Breast epithelium (tissue), 4 donors: Measurements from ENCODE around the gene AFF3. TPM values are rescaled to one million over a fixed set of nuclear protein-coding genes. Genes with fewer than 3 reads are reported as not detected.
"Not testable (repeated sequence)": the region's sequence is repeated elsewhere in the genome, so short reads cannot be mapped to it uniquely, and the experiment has no call there.

ENCODE experiments used
- DNase-seq, 2 donors: peaks; one replicate each; pipeline ENCODE4 v3.0.0-alpha.2; 2019; ENCODE audit warnings: low spot score in 2 of 2
- H3K27ac ChIP-seq, 2 donors: fragments of 200-600 bp; sonication (generic) in 1 of 2; one replicate each; pipeline ENCODE4 v1.5.1; 2016 to 2019; ENCODE audit warnings: mild to moderate bottlenecking in 1 of 2
- H3K27me3 ChIP-seq, 2 donors: fragments of 200-600 bp; sonication (generic) in 1 of 2; one replicate each; pipeline versions ENCODE4 v1.5.1 to v1.6.0; 2017 to 2019; ENCODE audit warnings: control low read depth in 1 of 2, mild to moderate bottlenecking in 1 of 2
- H3K36me3 ChIP-seq: fragments of 200-600 bp; one replicate; pipeline ENCODE4 v1.5.1; 2019
- H3K4me1 ChIP-seq, 2 donors: fragments of 200-600 bp; sonication (generic); one replicate each; pipeline ENCODE4 v1.5.1; 2016 to 2019; ENCODE audit warnings: control low read depth in 1 of 2
- H3K4me3 ChIP-seq, 3 donors: fragments of 200-600 bp; sonication (generic); 1 replicate in 2 of 3; 2 replicates in 1 of 3; pipeline ENCODE4 v1.5.1; 2016 to 2019; ENCODE audit warnings: mild to moderate bottlenecking in 3 of 3, moderate library complexity in 2 of 3
- H3K9me3 ChIP-seq, 2 donors: fragments of 200-600 bp; sonication (generic) in 1 of 2; one replicate each; pipeline ENCODE4 v1.5.1; 2016 to 2019; ENCODE audit warnings: control low read depth in 1 of 2
- CTCF ChIP-seq, 3 donors: fragments of 450-650 bp; IDR thresholded peaks; one replicate each; pipeline ENCODE4 v1.5.1; 2016 to 2017; ENCODE audit warnings: antibody characterized with exemption in 3 of 3, mild to moderate bottlenecking in 3 of 3, moderate library complexity in 3 of 3
- POLR2A ChIP-seq: fragments of 450-650 bp; IDR thresholded peaks from one replicate; pipeline ENCODE4 v1.6.1; 2016; ENCODE audit warnings: antibody characterized with exemption, mild to moderate bottlenecking, moderate library complexity
- POLR2AphosphoS5 ChIP-seq, 3 donors: sonication (generic); formaldehyde crosslinking; IDR thresholded peaks; one replicate each; pipeline ENCODE4 v1.6.1; 2017; ENCODE audit warnings: antibody characterized with exemption in 3 of 3
- intact Hi-C: fragments of 100-400 bp; cut with DNase I; formaldehyde crosslinking; loops from one replicate; pipeline ENCODE4 v1.15.1; 2023; ENCODE audit warnings: low total_unique reads
- total RNA-seq, 3 donors: library from RNA; depleted of rRNA; stranded (reverse); fragments of >200 nt; gene quantifications; one replicate each; pipeline ENCODE4 v1.1.0, GENCODE V29; 2016

AFF3 gene
- total RNA-seq, 3 donors from 2014 or later = 8.2 to 116 (median 63.6) TPM

DNA sequence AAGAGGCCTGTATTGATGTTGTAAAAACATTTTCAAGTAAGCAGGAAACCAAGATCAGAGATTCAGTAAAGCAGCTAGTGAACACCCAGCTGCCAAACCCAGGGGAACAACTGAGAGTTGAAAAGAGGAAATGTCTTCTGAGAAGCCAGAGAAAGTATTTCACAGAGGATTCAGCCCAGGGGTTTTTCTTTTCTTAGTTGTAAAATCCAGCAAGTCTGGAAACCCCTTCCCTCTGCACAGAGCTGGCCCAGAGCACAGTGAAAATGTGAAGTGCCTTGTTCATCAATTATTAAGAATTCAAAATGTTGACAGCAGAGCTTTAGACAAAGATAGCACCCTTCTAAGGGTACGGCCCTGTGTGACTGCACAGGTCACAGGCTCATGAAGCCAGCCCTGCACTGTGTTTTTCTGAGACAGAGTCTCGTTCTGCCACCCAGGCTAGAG is 28.4 kb downstream of the AFF3 start:
- no peak for DNase-seq
- H3K27me3 ChIP-seq = peaks cover 0 to 3% of the 10 kb centered on the region in 2 donors
- H3K4me3 ChIP-seq = no peak overlapping the region
- H3K4me1 ChIP-seq = no peaks in the 10 kb centered on the region
- no peaks in the 10 kb centered on the region for H3K36me3 ChIP-seq
- H3K9me3 ChIP-seq = peaks cover 0 to 8% of the 10 kb centered on the region in 2 donors
- no peak overlapping the region for H3K27ac ChIP-seq
- intact Hi-C loops = no loop called here
- TF ChIP-seq CTCF (IDR thresholded peaks at IDR 0.05) = no peak
- TF ChIP-seq POLR2A = no peak
- no peak for TF ChIP-seq POLR2AphosphoS5 (IDR thresholded peaks at IDR 0.05)

DNA sequence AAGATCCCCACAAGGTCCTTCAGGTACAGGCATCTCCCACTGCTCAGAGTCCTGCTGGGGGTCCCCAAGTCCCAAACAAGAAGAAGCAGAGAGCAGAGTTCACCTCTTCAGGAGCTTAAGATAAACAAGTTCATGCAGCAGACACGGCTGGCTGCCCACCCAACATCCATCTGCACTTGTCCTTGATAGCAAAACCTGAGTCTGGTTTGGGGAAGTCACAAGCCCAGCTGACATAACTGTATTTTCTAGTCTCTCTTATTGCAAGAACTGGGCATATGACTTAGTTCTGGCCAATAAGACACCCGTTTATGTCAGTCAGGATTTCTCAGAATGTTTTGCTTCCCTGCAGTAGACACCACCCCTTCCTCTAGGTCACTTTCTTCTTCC is 31.8 kb downstream of the AFF3 start:
- H3K4me3 ChIP-seq = no peak overlapping the region
- intact Hi-C loops = no loop called here
- H3K27me3 ChIP-seq = peaks cover 0 to 3% of the 10 kb centered on the region in 2 donors
- no peak for DNase-seq
- peaks cover 0 to 3% of the 10 kb centered on the region in 2 donors for H3K4me1 ChIP-seq
- no peak for TF ChIP-seq POLR2AphosphoS5 (IDR thresholded peaks at IDR 0.05)
- no peak for TF ChIP-seq POLR2A
- TF ChIP-seq CTCF (IDR thresholded peaks at IDR 0.05) = no peak
- no peaks in the 10 kb centered on the region for H3K36me3 ChIP-seq
- H3K27ac ChIP-seq = no peak overlapping the region
- H3K9me3 ChIP-seq = no peaks in the 10 kb centered on the region

GRCh38 chr2:100109986-100110613 is 32.3 kb downstream of the AFF3 start:
- no peaks in the 10 kb centered on the region for H3K9me3 ChIP-seq
- H3K27me3 ChIP-seq = peaks cover 0 to 3% of the 10 kb centered on the region in 2 donors
- no peak for TF ChIP-seq POLR2A
- no peak for TF ChIP-seq CTCF (IDR thresholded peaks at IDR 0.05)
- TF ChIP-seq POLR2AphosphoS5 (IDR thresholded peaks at IDR 0.05) = no peak
- intact Hi-C loops = no loop called here
- H3K36me3 ChIP-seq = no peaks in the 10 kb centered on the region
- H3K4me1 ChIP-seq = peaks cover 2 to 3% of the 10 kb centered on the region in 2 donors
- H3K27ac ChIP-seq = no peak overlapping the region
- DNase-seq = no peak
- H3K4me3 ChIP-seq = no peak overlapping the region

DNA sequence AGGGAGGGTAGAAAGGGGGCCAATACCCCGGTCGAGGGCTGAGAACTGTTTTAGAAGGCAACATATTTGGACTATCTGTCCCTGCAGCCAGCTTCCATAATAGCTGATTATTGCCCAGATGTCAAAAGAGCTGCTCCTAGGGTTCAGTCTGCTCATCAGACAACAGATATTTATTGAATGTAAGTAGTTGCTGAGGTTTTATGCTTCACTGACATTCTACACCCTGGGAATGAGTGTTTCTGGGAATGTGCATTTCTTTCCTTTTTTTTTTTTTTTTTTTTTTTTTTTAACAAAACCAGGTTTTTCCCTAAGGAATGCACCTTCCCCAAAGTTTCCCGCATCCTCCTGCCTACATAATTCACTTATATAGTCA is 33.8 kb downstream of the AFF3 start:
- H3K27me3 ChIP-seq, H3K27ac ChIP-seq, H3K4me3 ChIP-seq, H3K4me1 ChIP-seq, H3K9me3 ChIP-seq, DNase-seq, H3K36me3 ChIP-seq, intact Hi-C loops: not testable (repeated sequence)

- TF ChIP-seq CTCF (IDR thresholded peaks at IDR 0.05) (no peak), POLR2A (no peak), POLR2AphosphoS5 (IDR thresholded peaks at IDR 0.05) (no peak)
- no peaks in the 10 kb centered on the region for H3K36me3 ChIP-seq
- H3K27ac ChIP-seq = no peak overlapping the region
- DNase-seq = no peak
- H3K27me3 ChIP-seq = peaks cover 0 to 3% of the 10 kb centered on the region in 2 donors
- no peak overlapping the region for H3K4me3 ChIP-seq
- no peaks in the 10 kb centered on the region for H3K9me3 ChIP-seq
- intact Hi-C loops = no loop called here
- H3K4me1 ChIP-seq = peaks cover 3% of the 10 kb centered on the region in 2 donors
Measured at GRCh38 chr2:100107906-100108647, 34.3 kb downstream of the AFF3 start.
